ENCODE data around the gene PLEKHA7. TPM values are rescaled to one million over a fixed set of nuclear protein-coding genes. Genes with fewer than 3 reads are reported as not detected.

PLEKHA7 gene
- total and polyA plus RNA-seq, 2 of the 13 experiments (the other 11 are each of a cell fraction or from before 2014, with no cell fraction given), result 17.5 to 18.7 TPM

DNA sequence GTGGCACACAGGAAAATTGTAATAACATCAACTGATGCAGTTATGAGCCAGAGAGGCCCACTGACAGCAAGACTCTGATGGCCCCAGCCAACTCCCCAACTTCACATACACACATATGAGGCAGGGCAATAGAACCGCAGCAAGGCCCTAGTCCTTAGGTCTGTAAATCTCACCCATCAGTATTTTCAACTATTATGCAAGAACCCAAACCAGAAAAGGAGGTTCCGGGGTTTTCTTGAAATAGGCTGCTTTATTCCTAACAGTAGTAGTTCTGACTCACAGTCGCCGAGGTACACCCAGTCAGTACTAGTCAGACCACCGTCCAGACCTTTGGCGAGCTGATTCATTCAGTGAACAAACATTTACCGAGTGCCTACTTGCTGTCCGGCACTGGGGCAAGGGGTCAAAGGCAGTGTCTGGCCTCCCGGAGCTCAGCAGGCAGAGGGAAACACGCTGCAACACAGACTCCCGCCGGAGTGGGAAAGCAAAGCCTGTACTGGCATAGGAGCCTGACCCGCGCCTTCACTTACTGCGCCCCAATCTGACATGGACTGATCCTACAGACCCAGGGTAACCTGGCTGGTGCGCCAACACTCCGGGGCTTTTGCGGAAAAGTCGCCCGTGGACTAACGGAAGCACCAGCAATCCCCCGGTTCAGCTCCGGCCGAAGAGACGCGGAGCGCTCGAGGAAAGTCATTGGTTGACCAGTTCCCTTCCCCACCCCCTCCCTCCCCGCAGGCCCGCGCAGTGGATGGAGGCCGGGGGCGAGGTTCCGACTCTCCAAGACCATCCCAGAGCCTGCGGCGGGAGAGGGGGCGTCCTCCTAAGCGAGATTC is 1.3 kb downstream of the PLEKHA7 start (continued):
- no peak for TF ChIP-seq NFAT5 (CRISPR knock-in tag; IDR thresholded peaks at IDR 0.05)
- no peak for TF ChIP-seq ZIK1 (CRISPR knock-in tag; IDR thresholded peaks at IDR 0.05; ENCODE audit: borderline replicate concordance, low read depth)
- TF ChIP-seq MLXIP (CRISPR knock-in tag; IDR thresholded peaks at IDR 0.05; ENCODE audit: borderline replicate concordance), result no peak
- no peak for TF ChIP-seq ZFP90 (CRISPR knock-in tag; IDR thresholded peaks at IDR 0.05; ENCODE audit: borderline replicate concordance)
- TF ChIP-seq ESRRA (CRISPR knock-in tag; IDR thresholded peaks at IDR 0.05; ENCODE audit: low read depth), result no peak
- 0 out of 2 replicates have a peak, but pooled peaks have one; percentile 30 for TF ChIP-seq SALL2 (CRISPR knock-in tag; IDR thresholded peaks at IDR 0.05)
- TF ChIP-seq ATF7 (IDR thresholded peaks at IDR 0.05), result no peak
- TF ChIP-seq ATF7 (CRISPR knock-in tag; IDR thresholded peaks at IDR 0.05), result no peak
- TF ChIP-seq, protein P1, sequence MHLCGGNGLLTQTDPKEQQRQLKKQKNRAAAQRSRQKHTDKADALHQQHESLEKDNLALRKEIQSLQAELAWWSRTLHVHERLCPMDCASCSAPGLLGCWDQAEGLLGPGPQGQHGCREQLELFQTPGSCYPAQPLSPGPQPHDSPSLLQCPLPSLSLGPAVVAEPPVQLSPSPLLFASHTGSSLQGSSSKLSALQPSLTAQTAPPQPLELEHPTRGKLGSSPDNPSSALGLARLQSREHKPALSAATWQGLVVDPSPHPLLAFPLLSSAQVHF (CRISPR knock-in tag; IDR thresholded peaks at IDR 0.05), result no peak
- TF ChIP-seq GPN1 (CRISPR knock-in tag; IDR thresholded peaks at IDR 0.05; ENCODE audit: borderline replicate concordance), result no peak
- TF ChIP-seq ZNF510 (CRISPR knock-in tag; IDR thresholded peaks at IDR 0.05; ENCODE audit: low read depth), result no peak
- no peak; the same call in 1 of the 2 replicates for TF ChIP-seq NFYC (CRISPR knock-in tag; IDR thresholded peaks at IDR 0.05)
- no peak for TF ChIP-seq LCORL (IDR thresholded peaks at IDR 0.05)
- peak; percentile 81 for TF ChIP-seq LCORL (CRISPR knock-in tag; IDR thresholded peaks at IDR 0.05)
- peak; percentile 68; the same call in 1 of the 2 replicates for TF ChIP-seq STAT6 (CRISPR knock-in tag; IDR thresholded peaks at IDR 0.05; ENCODE audit: borderline replicate concordance)
- no peak for TF ChIP-seq ZNF543 (CRISPR knock-in tag; IDR thresholded peaks at IDR 0.05)
- TF ChIP-seq TEAD3 (CRISPR knock-in tag; optimal IDR thresholded peaks at IDR 0.05; ENCODE audit: borderline replicate concordance), result peak; percentile 65
